ENCODE results near the gene SRD5A3.
"Not testable (repeated sequence)": the region's sequence is repeated elsewhere in the genome, so short reads cannot be mapped to it uniquely, and the experiment has no call there.

The SRD5A3 gene

GRCh38 chr4:55347610-55348228, 1.7 kb downstream of the SRD5A3 start:
- DNase-seq: no peak

- DNase-seq: no peak
Measured at GRCh38 chr4:55348466-55348865, 2.4 kb downstream of the SRD5A3 start.

GRCh38 chr4:55350870-55351269, 4.8 kb downstream of the SRD5A3 start:
- not testable (repeated sequence) for DNase-seq

GRCh38 chr4:55351824-55352223, 5.8 kb downstream of the SRD5A3 start:
- DNase-seq: no peak

GRCh38 chr4:55352726-55353125, 6.7 kb downstream of the SRD5A3 start:
- DNase-seq: no peak

- not testable (repeated sequence) for DNase-seq
Measured at GRCh38 chr4:55353228-55353747, 7.2 kb downstream of the SRD5A3 start.

- DNase-seq: no peak
Measured at GRCh38 chr4:55354648-55355047, 8.6 kb downstream of the SRD5A3 start.

- no peak for DNase-seq
Measured at GRCh38 chr4:55355555-55355954, 9.5 kb downstream of the SRD5A3 start.

- DNase-seq: no peak
Measured at GRCh38 chr4:55356991-55357461, 11.0 kb downstream of the SRD5A3 start.

- no peak for DNase-seq
Measured at GRCh38 chr4:55358246-55358645, 12.2 kb downstream of the SRD5A3 start.

GRCh38 chr4:55358668-55359067, 12.6 kb downstream of the SRD5A3 start:
- no peak for DNase-seq

- no peak for DNase-seq
Measured at GRCh38 chr4:55359397-55359916, 13.4 kb downstream of the SRD5A3 start.

GRCh38 chr4:55362938-55363337, 16.9 kb downstream of the SRD5A3 start:
- DNase-seq: not testable (repeated sequence)

- DNase-seq: no peak
Measured at GRCh38 chr4:55363691-55364351, 17.8 kb downstream of the SRD5A3 start.

GRCh38 chr4:55364691-55365344, 18.8 kb downstream of the SRD5A3 start:
- no peak for DNase-seq

GRCh38 chr4:55365345-55365728, 19.3 kb downstream of the SRD5A3 start:
- DNase-seq: no peak

- DNase-seq: no peak
Measured at GRCh38 chr4:55366621-55367020, 20.6 kb downstream of the SRD5A3 start.

- no peak for DNase-seq
Measured at GRCh38 chr4:55367084-55367722, 21.2 kb downstream of the SRD5A3 start.

GRCh38 chr4:55369968-55370367, 23.9 kb downstream of the SRD5A3 start:
- DNase-seq: no peak

GRCh38 chr4:55372259-55372658, 26.2 kb downstream of the SRD5A3 start:
- DNase-seq: no peak

- DNase-seq: no peak
Measured at GRCh38 chr4:55373461-55373860, 27.4 kb downstream of the SRD5A3 start.

GRCh38 chr4:55376698-55377097, 30.7 kb downstream of the SRD5A3 start:
- DNase-seq: no peak
